NCI-H69 (cell line): ENCODE data around the gene TBATA.

Experiments used
- DNase-seq: peaks from one replicate; lab custom pipeline; 2025; lab: John Stamatoyannopoulos, UW

Gene TBATA

DNA sequence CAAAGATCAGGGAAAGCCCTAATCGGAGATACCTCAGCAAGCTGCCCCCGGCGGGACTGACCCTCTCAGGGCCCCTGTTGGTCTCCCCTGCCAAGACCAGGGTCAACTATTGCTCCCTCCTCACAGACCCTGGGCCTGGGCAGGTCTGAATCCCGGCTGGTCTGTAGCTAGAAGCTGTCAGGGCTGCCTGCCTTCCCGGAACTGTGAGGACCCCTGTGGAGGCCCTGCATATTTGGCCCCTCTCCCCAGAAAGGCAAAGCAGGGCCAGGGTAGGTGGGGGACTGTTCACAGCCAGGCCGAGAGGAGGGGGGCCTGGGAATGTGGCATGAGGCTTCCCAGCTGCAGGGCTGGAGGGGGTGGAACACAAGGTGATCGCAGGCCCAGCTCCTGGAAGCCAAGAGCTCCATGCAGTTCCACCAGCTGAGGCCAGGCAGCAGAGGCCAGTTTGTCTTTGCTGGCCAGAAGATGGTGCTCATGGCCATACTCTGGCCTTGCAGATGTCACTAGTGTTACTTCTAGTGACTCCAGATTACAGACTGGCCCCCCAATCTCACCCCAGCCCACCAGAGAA is 24.1 kb downstream of the TBATA start:
- DNase-seq, result no peak

DNA sequence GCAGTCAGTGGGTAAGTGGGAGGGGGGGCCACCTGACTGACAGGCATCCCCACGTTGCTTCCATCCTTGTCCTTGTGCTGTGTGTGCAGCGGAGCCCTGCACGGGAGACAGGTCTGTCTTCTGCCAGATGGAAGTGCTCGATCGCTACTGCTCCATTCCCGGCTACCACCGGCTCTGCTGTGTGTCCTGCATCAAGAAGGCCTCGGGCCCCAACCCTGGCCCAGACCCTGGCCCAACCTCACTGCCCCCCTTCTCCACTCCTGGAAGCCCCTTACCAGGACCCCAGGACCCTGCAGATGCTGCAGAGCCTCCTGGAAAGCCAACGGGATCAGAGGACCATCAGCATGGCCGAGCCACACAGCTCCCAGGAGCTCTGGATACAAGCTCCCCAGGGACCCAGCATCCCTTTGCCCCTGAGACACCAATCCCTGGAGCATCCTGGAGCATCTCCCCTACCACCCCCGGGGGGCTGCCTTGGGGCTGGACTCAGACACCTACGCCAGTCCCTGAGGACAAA is 24.8 kb downstream of the TBATA start:
- DNase-seq, result no peak

DNA sequence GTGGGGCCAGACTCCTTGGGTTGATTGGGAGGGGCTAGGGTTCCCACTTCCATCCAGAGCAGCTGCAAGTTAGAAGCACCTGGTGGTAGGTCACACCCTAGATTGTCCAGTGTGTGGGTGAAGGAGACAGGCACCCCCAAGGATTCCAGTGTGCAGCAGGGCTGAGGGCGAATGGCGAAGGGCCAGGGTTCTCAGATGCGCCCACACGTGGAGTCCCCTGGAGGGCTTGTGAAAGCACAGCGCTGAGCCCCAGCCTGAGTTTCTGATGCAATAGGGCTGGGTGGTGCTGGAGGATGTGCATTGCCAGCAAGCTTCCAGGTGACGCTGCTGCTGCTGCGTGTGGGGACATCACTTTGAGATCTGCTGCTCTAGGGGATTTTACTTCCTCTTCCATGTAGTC is 25.4 kb downstream of the TBATA start:
- peak; percentile 35 for DNase-seq

DNA sequence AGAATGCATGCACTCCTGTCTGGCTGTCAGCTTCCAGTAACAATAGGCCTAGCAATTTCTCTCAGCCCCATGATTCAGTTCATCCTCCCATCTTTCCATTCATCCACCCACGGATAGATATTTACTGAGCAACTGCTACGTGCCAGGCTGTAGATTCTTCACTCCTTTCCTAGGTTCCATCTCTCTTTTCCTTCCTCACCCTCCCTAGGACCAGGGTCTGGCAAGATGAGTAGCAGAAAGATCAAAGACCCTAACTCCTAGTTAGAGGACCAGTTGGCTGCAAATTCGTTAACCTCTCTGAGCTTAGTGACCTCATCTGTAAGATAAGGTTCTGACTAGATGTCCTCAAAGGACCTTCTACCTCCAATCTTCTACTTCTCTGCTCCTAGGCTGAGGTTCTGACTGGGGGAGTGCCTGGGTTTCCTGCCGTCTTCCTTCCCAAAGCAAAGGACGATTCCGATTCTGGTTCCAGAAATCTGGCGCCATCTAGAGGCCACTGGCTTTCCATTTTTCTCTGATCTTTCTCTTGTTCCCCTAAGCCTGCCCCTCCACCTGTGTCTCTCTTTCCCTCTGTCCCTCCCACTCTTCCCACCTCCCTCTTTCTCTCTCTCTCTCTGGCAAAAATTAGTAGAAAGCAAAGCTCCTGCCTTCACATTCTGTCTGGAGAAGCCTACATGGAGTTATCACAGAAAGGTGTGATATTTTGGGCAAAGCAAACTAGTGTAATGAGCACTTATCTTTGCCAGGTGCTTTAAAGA is 26.2 kb downstream of the TBATA start:
- DNase-seq, result peak; percentile 76

DNA sequence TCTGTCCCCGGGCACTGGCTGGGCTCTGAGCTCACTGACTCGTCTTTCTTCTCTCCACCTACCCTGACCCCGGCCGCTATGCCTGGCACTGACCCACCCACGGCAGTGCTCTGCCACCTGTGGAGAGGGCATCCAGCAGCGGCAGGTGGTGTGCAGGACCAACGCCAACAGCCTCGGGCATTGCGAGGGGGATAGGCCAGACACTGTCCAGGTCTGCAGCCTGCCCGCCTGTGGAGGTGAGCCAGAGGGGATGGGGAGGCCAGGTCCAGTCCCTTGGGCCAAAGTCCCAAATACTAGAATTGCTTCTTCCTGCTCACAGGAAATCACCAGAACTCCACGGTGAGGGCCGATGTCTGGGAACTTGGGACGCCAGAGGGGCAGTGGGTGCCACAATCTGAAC is 27.3 kb downstream of the TBATA start:
- DNase-seq, result peak; percentile 18

DNA sequence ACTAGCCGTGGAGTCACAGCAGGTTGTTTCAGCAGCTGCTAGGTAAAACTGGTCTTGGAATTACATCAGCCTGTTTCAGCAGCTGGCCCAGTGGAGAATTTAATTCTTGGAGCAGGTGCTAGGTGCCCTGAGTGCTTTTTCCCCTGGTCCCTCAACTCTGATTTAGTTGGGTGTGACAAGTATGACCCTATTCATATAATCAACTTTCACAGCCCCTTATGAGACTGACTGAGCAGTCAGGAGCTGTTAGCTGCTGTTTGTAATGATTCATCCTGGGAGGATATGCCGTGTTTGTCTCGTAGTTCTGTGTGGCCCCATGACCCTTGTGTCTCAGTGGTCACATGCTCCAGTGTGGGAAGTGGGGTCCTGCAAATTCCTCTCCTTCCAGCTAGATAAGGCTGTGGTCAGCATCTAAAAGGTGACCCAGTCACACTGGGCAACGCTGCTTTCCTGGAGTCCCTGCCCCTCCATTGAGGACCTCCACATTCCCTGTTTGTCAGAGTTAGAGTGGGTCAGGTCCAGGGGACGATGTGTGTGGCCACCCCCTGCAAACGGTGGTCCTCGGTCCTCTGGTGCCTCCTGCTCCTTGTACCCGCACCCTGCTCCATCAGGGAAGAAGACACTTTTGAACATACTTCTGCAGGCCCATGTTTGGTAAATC is 28.3 kb downstream of the TBATA start:
- peak; percentile 40 for DNase-seq

DNA sequence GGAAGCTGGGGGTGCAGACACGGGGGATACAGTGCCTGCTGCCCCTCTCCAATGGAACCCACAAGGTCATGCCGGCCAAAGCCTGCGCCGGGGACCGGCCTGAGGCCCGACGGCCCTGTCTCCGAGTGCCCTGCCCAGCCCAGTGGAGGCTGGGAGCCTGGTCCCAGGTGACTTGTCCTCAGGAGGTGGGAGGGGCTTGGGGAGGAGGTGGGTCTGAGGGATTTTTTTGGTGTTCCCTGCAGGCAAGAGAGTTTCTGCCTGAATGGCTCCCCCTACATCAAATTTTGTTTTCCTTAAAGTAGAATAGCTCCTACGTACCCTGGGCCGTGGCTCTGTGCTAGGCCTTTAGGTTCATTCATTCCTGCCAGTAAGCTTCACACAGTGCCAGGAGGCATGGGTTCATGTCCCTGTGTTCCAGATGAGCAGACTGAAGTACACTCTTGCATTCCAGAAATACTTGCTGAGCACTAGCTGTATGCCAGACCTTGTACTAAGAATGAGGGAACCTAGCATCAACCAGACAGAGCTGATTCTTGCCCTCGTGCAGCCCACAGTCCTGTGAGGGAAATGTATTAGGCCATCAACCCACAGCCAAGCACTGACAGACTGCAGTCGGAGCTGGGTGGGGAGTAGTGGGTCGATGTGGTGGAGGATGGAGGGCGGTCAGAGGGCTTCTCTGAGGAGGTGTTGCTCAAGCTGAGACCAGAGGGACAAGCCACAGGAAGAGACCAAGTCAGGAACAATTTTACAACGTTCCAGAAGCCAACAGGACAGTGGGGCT is 31.1 kb downstream of the TBATA start:
- no peak for DNase-seq

DNA sequence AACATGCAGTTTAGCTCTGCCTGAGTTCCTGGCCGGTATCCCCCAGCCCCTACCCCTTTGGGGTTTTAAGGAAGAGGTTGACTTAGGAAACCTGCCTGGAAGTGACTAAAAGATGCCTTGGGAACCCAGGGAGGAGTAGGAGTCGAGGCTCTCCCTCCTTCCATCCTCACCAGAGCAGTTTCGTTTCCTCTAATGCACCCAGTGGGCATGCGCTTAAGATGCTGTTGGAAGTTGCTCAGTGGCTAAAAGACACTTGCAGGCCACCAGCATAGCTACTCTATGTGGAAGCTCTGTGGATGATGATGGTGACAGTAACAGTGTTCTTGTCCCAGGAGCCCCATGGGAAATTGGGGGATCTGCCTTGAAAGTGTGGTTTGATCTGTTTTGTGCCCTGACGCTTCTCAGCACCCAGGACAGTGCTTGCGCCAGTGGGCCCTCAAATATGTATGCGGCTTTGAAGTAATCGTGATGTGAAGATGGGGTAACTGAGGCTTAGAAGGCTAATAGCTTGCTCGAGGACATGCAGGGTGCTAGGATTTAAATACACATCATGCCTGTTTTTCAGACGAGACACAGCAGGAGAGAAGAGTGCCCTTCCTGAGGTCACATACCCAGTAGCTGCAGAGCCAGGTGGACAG is 32.0 kb downstream of the TBATA start:
- DNase-seq, result no peak

DNA sequence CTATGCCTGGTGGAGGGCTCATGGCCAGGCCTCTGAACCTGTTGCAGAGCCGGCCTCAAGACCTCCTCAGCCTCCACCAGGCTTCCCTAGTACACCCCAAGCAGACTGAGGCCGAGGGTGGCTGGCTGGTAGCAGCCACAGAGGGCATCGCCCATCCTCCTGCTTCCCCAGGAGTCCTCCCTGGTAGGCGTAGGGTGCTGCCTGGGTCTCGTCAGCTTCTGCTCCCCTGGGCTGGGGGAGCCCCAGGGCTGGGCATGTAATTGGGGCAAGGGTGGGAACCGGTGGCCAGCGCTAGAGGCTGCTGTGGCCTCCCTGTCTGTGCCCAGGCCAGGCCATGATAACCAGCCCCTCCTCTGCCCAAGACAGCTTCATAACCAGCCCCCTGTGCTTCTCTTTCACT is 32.6 kb downstream of the TBATA start:
- DNase-seq, result no peak

DNA sequence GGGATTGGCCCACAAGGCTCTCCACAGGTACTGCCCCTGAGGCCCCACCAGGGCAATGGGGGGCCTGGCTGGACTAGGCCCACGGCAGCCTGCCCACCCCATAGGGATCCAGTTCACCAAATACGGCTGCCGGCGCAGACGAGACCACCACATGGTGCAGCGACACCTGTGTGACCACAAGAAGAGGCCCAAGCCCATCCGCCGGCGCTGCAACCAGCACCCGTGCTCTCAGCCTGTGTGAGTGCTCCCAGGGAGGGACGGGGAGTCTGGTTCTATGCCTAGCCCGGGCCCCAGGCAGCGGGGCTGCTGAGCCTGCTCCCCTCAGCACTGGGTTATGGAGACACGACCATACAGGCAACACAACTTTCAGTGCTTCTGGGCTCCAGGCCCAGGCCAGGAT is 33.2 kb downstream of the TBATA start:
- DNase-seq, result no peak

DNA sequence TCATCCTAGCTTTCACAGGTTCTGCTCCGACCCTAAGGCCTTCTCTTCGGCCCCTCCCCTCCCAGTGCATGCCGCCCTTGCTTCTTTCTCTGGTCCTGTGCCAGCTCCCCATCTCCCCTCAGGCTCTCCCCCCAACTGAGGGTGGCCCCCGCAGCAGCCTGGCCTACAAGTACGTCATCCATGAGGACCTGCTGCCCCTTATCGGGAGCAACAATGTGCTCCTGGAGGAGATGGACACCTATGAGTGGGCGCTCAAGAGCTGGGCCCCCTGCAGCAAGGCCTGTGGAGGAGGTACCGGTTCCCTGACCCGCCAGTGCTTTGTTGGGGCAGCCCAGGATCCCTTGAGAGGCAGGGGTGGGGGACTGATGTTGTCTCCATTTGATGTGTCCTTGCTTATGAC is 33.8 kb downstream of the TBATA start:
- DNase-seq, result no peak

DNA sequence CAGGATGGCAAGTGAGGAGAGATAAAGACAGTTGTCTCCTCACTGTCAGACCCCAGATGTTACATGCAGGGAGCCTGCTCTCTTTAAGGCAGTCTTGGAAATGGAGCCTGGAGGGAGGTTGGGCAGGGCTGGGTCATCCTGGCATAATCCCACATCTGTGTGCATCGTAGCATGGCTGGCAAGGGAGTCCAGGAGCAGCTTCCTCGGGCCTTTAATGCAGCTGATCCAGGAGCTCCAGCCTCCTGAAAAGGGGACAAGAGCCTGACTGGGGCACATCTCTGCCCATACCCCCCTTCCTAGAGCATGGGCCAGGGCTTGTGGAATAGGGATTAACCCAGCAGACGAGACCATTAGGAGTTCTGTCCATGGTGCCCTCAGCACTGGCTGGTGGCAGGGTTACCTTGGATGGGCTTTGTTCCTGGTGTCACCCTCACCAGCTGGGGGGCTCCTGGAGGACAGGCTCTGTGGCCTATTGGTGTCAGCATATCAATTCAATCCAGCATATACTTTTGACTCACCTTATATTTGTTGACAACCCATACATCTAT is 34.9 kb downstream of the TBATA start:
- DNase-seq, result no peak

DNA sequence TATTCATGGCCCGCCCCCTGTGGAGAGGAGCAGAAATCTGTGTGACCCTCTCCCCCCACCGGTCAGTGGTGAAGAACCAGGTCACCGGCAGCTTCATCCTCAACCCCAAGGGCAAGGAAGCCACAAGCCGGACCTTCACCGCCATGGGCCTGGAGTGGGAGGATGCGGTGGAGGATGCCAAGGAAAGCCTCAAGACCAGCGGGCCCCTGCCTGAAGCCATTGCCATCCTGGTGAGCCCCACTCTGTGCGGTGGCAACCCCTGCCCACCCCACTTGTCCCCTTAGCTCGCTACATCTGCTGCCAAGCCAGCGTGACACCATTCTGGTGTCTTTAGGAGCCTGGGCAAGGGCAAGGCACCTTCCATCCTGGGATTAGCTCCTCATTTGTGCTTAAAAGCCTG is 35.4 kb downstream of the TBATA start:
- no peak for DNase-seq

DNA sequence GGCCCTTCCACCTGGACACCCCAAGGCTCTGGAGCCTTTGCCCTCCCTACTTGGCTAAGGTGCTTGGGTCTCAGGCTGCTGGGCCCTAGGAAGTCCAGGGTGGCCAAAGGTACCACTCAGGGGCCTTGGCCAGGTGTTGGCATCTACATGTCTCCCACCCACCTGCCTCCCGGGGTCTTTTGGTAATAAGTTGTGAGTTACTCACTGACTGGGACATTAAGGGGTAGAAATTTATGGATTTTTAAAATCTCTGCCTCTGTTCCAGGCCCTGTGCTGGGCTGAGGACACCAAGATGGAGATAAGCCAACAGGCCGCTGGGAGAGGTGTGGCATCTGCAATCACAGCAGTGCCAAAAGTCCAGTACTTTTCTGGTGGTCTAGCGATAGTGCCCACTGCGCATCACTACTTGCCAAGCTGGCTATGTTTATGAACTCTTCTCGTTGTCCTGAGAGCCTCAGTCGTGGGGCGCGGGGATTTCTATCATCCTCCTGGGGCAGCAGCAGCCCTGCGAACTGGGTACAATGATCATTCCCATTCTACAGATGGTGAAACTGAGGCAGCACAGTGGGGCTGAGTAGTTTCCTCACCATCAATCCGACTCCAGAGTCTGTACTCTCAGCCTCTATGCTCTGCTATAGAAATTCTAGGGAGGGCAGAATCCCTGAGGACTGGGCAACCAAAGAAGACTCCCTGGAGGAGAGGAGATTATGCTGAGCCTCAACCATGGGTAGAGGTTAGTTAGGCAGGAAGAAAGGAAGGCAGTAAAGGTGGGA is 36.2 kb downstream of the TBATA start:
- DNase-seq, result no peak

DNA sequence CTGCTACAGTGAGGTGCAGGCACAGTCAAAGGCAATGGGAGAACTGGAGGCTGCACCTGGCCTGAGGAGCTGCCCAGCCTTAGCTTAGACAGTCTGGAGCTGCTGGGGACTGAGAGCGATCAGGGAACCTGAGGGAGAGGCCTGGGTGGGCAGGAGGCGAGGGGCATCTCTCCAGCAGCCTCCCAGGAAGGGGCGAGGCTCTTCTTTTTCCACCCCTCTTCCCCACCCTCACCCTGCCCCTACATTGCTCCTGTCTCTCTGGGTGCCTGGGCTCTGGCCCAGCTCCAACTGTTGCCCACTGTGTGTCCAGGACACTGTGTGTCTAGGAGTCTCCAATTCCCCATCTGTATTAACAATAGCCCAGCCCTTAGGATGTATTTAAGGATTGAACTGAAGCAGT is 36.9 kb downstream of the TBATA start:
- peak; percentile 7 for DNase-seq

DNA sequence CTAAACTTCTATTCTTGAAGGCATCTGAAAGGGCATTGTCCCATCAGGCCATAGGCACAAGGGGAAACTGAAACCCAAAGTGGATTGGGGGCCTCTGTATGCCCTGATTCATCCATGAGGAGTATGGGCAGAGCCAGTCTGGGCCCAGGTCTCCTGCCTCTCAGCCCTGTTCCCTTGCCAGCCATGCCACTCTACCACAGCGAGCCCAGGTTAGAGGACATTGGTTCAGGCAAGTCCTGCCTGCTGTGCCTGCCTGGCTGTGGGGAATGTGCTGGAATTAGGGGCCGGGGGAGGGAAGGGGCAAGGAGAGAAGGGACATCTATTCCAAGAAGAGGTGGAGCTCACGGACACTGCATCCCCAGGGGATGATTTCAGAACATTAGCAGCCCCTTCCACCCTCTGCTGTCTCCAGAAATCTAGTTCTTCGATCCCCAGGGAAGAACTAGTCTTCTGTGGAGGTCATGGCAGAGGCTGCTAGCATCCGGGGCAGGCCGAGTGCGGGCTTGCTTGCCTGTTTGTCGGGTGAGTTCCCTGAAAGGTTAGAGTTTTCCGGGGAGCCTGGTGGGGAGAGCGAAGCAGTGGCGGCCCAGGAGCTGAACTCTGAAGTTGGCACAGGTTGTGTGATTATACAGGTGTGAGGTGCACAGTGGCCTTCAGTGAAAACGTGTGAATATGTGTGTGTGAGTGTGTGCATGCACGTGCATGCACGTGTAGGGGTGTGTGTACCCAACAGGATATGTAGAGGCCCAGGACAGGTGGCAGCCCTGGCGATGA is 37.8 kb downstream of the TBATA start:
- DNase-seq, result no peak

DNA sequence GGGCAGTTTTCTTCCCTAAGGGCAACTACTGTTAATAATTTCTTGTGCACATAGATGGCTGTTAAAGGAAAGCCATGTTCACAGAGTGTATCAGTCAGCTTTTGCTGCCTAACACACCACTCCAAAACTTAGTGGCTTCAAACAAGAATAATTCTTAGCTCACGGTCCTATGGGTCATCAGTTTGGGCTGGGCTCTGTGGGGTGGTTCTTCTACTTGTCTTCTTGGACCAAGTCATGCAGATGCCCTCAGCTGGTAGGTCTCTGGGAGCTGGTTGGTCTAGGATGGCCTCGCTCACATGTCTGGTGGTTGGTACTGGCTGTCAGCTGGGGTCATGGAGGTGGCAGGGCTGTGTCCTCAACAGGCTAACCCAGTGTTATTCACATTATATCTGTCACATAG is 39.6 kb downstream of the TBATA start:
- DNase-seq, result no peak

DNA sequence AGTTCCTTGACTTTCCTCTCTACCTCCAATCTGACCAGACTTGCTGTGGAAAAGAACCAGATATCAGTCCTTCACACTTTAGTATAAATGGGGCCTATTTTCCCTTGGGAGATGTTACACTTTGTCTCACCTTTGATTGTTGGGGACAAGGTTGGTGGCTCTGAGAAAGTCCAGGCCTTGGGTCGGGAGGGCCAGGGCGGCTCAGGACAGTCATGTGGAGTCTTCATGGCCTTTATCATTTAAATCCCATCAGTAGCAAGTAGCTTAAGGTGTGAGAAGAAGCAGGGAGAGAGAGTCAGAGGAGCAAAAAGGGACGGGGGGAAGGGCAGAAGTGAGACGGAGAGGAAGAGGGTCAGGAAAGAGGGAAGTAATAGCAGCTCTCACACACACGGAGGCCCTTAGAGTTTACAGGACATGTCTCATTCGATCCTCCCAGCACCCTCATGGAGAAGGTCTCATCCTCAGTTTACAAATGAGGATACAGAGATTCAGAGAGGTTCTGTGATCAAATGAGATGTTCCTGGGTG is 40.5 kb downstream of the TBATA start:
- no peak for DNase-seq

DNA sequence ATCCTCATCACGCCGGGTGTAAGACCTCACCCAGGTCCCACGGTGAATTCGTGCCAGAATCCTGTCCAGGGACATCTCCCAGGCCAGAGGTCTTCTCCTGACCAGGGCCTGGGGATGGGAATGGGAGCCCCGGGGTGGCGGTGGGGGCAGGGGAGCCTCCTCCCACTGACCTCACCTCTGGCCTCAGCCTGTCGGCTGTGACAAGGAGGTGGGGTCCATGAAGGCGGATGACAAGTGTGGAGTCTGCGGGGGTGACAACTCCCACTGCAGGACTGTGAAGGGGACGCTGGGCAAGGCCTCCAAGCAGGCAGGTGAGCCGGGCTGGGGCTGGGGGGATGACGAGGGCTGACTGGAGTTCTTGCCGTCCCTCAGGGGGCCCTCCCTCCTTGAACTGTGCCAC is 41.3 kb downstream of the TBATA start:
- DNase-seq, result no peak

DNA sequence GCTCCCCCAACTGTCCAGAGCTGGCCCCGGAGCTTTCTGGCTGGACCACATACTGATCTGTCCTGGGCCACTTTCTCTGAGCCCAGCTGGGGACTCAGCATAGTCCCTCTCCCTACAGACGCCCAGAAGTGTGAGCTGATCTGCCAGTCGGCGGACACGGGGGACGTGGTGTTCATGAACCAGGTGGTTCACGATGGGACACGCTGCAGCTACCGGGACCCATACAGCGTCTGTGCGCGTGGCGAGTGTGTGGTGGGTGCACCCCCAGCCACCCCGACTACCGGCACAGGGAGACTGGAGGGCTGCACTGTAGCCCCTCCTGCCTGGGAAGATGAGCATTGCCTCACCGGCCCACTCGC is 41.8 kb downstream of the TBATA start:
- no peak for DNase-seq
